GM12874 (cell line): ENCODE results near the gene TMEM217.

Source experiments
- CTCF ChIP-seq: IDR thresholded peaks from 2 replicates; pipeline ENCODE4 v1.5.1; 2011; ENCODE audit warnings: low read depth, mild to moderate bottlenecking, control low read depth, low read length, moderate library complexity; ENCODE audit not compliant: insufficient read depth

TMEM217 gene

GRCh38 chr6:37261198-37261597, 3.3 kb upstream of the TMEM217 start:
- TF ChIP-seq CTCF = no peak

GRCh38 chr6:37260444-37260843, 2.5 kb upstream of the TMEM217 start:
- TF ChIP-seq CTCF = no peak

GRCh38 chr6:37260040-37260439, 2.1 kb upstream of the TMEM217 start:
- no peak for TF ChIP-seq CTCF

- TF ChIP-seq CTCF = no peak
Measured at GRCh38 chr6:37259191-37259590, 1.2 kb upstream of the TMEM217 start.

GRCh38 chr6:37258405-37259105, 611 bp upstream of the TMEM217 start:
- TF ChIP-seq CTCF = no peak

GRCh38 chr6:37257320-37257633, 667 bp downstream of the TMEM217 start:
- no peak for TF ChIP-seq CTCF

GRCh38 chr6:37256692-37257319, 1.1 kb downstream of the TMEM217 start:
- no peak for TF ChIP-seq CTCF
